Activated naive CD4-positive, alpha-beta T cell treated with anti-CD3 and anti-CD28 coated beads, Interleukin-2, amount 10 ng/mL, durations not matched to agents 7 days and 5 days (primary cell): ENCODE results near the gene SLC1A2.
"Not testable (repeated sequence)": the region's sequence is repeated elsewhere in the genome, so short reads cannot be mapped to it uniquely, and the experiment has no call there.

Experiments
- CTCF ChIA-PET: fragments of 350-600 bp; sonication (Branson Sonifier 250); formaldehyde crosslinking; loops from one replicate; lab custom pipeline; 2021; ENCODE audit warnings: antibody characterized with exemption; lab: Charles Lee
- DNase-seq: peaks from one replicate; pipeline ENCODE4 v3.0.0-alpha.2; 2020
- H3K27ac Mint-ChIP-seq: one replicate; pipeline ENCODE4 v1.8.0; 2021; ENCODE audit warnings: mild to moderate bottlenecking, moderate library complexity, mixed read lengths
- H3K27me3 Mint-ChIP-seq: one replicate; pipeline ENCODE4 v1.8.0; 2021; ENCODE audit warnings: mild to moderate bottlenecking, mixed read lengths
- H3K36me3 Mint-ChIP-seq: one replicate; pipeline ENCODE4 v1.8.0; 2021; ENCODE audit warnings: mixed read lengths
- H3K4me1 Mint-ChIP-seq: one replicate; pipeline ENCODE4 v1.8.0; 2021; ENCODE audit warnings: mixed read lengths
- H3K4me3 Mint-ChIP-seq: one replicate; pipeline ENCODE4 v1.8.0; 2021; ENCODE audit warnings: mild to moderate bottlenecking, moderate library complexity, mixed read lengths
- H3K9me3 Mint-ChIP-seq: one replicate; pipeline ENCODE4 v1.8.0; 2021; ENCODE audit warnings: mixed read lengths

Gene SLC1A2

DNA sequence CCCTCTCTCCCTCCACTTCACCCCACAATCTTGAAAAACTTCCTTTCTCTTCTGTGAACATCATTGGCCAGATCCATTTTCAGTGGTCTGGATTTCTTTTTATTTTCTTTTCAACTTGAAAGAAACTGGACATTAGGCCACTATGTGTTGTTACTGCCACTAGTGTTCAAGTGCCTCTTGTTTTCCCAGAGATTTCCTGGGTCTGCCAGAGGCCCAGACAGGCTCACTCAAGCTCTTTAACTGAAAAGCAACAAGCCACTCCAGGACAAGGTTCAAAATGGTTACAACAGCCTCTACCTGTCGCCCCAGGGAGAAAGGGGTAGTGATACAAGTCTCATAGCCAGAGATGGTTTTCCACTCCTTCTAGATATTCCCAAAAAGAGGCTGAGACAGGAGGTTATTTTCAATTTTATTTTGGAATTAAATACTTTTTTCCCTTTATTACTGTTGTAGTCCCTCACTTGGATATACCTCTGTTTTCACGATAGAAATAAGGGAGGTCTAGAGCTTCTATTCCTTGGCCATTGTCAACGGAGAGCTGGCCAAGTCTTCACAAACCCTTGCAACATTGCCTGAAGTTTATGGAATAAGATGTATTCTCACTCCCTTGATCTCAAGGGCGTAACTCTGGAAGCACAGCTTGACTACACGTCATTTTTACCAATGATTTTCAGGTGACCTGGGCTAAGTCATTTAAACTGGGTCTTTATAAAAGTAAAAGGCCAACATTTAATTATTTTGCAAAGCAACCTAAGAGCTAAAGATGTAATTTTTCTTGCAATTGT, 188.1 kb downstream of the SLC1A2 start:
- Mint-ChIP-seq H3K4me3 (no peak overlapping the region), H3K27me3 (no peaks in the 10 kb centered on the region), H3K9me3 (peaks cover 22% of the 10 kb centered on the region), H3K27ac (no peak overlapping the region), H3K4me1 (peaks cover 42% of the 10 kb centered on the region), H3K36me3 (peaks cover 86% of the 10 kb centered on the region)
- CTCF ChIA-PET = no interaction called here
- DNase-seq = no peak

GRCh38 chr11:35230388-35230787, 189.0 kb downstream of the SLC1A2 start:
- CTCF ChIA-PET = no interaction called here
- H3K9me3 Mint-ChIP-seq = peaks cover 21% of the 10 kb centered on the region
- H3K27ac Mint-ChIP-seq = no peak overlapping the region
- no peaks in the 10 kb centered on the region for H3K27me3 Mint-ChIP-seq
- DNase-seq = no peak
- no peak overlapping the region for H3K4me3 Mint-ChIP-seq
- peaks cover 34% of the 10 kb centered on the region for H3K4me1 Mint-ChIP-seq
- H3K36me3 Mint-ChIP-seq = peaks cover 93% of the 10 kb centered on the region

- Mint-ChIP-seq H3K4me1 (peaks cover 14% of the 10 kb centered on the region), H3K27me3 (no peaks in the 10 kb centered on the region), H3K27ac (no peak overlapping the region), H3K9me3 (peaks cover 5% of the 10 kb centered on the region), H3K36me3 (peaks cover 95% of the 10 kb centered on the region), H3K4me3 (no peak overlapping the region)
- CTCF ChIA-PET = no interaction called here
- DNase-seq = no peak
Measured at GRCh38 chr11:35228328-35228725, 191.0 kb downstream of the SLC1A2 start.

- DNase-seq = no peak
- Mint-ChIP-seq H3K4me3 (no peak overlapping the region), H3K27ac (peak overlapping the region; percentile 19), H3K9me3 (peaks cover 5% of the 10 kb centered on the region), H3K27me3 (no peaks in the 10 kb centered on the region), H3K36me3 (peaks cover 96% of the 10 kb centered on the region), H3K4me1 (peaks cover 10% of the 10 kb centered on the region)
- CTCF ChIA-PET = interaction anchor here (0.6 to 1.0 kb wide), 2 partner anchors 10 to 50 kb away, joined by 3 to 5 read pairs; no protein-coding TSS in a partner anchor
Measured at GRCh38 chr11:35227576-35228327, 191.6 kb downstream of the SLC1A2 start.

DNA sequence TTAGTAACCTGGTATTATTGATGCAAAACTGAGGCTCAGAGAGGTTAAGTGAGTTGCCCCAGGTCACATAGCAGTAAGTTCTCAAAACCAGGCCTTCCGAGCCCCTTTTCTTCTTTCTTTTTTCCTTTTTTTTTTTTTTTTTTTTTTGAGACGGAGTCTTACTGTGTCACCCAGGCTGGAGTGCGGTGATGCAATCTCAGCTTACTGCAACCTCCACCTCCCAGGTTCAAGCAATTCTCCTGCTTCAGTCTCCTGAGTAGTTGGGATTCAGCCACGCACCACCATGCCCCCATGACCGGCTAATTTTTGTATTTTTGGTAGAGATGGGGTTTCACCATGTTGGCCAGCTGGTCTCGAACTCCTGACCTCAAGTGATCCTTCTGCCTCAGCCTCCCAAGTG, 192.6 kb downstream of the SLC1A2 start:
- H3K4me1 Mint-ChIP-seq, CTCF ChIA-PET, DNase-seq, H3K27me3 Mint-ChIP-seq, H3K9me3 Mint-ChIP-seq, H3K4me3 Mint-ChIP-seq, H3K27ac Mint-ChIP-seq: not testable (repeated sequence)
- H3K36me3 Mint-ChIP-seq = peaks cover 92% of the 10 kb centered on the region

- Mint-ChIP-seq H3K9me3 (peaks cover 2% of the 10 kb centered on the region), H3K36me3 (peaks cover 91% of the 10 kb centered on the region), H3K27ac (no peak overlapping the region), H3K27me3 (no peaks in the 10 kb centered on the region), H3K4me1 (peaks cover 6% of the 10 kb centered on the region), H3K4me3 (no peak overlapping the region)
- CTCF ChIA-PET = interaction anchor here (0.6 kb wide), 1 partner anchor 43 kb away, joined by 3 read pairs; no protein-coding TSS in a partner anchor
- no peak for DNase-seq
Measured at GRCh38 chr11:35225946-35226520, 193.3 kb downstream of the SLC1A2 start.

- Mint-ChIP-seq H3K4me3 (no peak overlapping the region), H3K27me3 (no peaks in the 10 kb centered on the region), H3K36me3 (peaks cover 85% of the 10 kb centered on the region), H3K9me3 (no peaks in the 10 kb centered on the region), H3K4me1 (peaks cover 3% of the 10 kb centered on the region), H3K27ac (peak overlapping the region; percentile 3)
- DNase-seq = no peak
- CTCF ChIA-PET = interaction anchor here (1.5 kb wide), 1 partner anchor 81 kb away, joined by 4 read pairs; no protein-coding TSS in a partner anchor
Measured at GRCh38 chr11:35223991-35224390, 195.4 kb downstream of the SLC1A2 start.

DNA sequence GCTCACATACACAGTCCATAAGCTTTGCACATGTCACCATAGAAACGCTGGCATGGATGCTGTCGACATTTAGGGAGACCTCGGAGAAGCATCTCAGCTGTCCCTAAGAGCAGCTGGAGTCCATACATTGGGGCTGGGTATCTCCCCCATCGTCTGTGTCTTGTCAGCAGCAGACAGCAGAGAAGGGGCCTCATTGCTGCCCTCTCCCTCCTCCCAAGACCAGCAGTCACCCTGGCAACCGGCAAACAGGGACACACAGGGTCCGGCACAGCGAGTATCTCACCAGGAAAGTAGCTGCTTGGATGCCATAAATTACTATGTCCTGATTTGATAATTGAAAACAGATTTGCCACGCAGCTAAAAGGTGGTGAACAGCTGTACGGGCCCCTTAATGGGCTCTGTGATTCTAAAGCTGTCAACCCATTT, 196.0 kb downstream of the SLC1A2 start:
- Mint-ChIP-seq H3K9me3 (no peaks in the 10 kb centered on the region), H3K4me3 (no peak overlapping the region), H3K27me3 (no peaks in the 10 kb centered on the region), H3K27ac (no peak overlapping the region), H3K36me3 (peaks cover 85% of the 10 kb centered on the region), H3K4me1 (peaks cover 3% of the 10 kb centered on the region)
- CTCF ChIA-PET = interaction anchor here (1.2 kb wide), 1 partner anchor 51 kb away, joined by 3 read pairs; no protein-coding TSS in a partner anchor
- no peak for DNase-seq

GRCh38 chr11:35218956-35219355, 200.4 kb downstream of the SLC1A2 start:
- CTCF ChIA-PET = interaction anchor here (0.7 to 1.7 kb wide), 3 partner anchors 18 to 56 kb away, joined by 3 to 4 read pairs (median 3); no protein-coding TSS in a partner anchor
- Mint-ChIP-seq H3K27me3 (no peaks in the 10 kb centered on the region), H3K36me3 (peaks cover 83% of the 10 kb centered on the region), H3K4me3 (no peak overlapping the region), H3K27ac (no peak overlapping the region), H3K9me3 (no peaks in the 10 kb centered on the region), H3K4me1 (peaks cover 40% of the 10 kb centered on the region)
- DNase-seq = no peak

DNA sequence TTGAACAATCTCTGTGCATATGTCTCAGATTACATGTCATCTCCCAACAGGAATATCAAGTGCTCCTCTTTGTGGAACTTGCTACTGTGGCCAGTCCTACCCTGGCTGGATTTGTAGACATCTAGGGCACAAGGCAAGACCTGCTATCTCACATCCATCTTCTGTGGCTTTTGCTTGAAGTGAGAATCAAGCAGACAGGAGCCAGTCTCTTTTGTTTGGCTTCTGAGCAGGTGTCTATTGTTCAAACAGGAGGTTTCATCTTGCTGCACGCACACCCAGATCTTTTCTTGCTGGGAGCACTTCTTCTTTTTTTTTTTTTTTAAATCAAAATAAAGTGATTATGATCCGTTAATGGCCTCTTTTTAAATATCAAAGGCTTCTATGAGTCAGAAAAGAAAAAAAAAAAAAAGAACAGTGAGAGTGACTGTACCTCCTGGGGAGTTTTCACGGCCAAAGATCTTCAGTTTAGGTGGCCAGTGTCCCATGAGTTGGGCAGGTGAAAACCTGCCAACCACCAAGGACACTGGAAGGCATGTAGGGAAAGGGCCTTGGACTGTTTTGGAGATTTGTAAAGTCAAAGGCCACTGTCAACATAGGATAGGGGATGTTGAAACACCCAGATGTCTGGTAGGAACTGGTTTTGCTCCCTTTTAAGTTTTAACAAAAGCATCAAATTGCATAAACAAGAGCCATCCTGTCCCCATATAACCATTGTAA, 202.2 kb downstream of the SLC1A2 start:
- Mint-ChIP-seq H3K36me3 (peaks cover 82% of the 10 kb centered on the region), H3K27ac (peak overlapping the region; percentile 89), H3K4me1 (peaks cover 50% of the 10 kb centered on the region), H3K27me3 (no peaks in the 10 kb centered on the region), H3K4me3 (no peak overlapping the region), H3K9me3 (no peaks in the 10 kb centered on the region)
- CTCF ChIA-PET = no interaction called here
- DNase-seq = peak; percentile 49

- H3K4me1 Mint-ChIP-seq = peaks cover 50% of the 10 kb centered on the region
- no peak overlapping the region for H3K4me3 Mint-ChIP-seq
- no peaks in the 10 kb centered on the region for H3K27me3 Mint-ChIP-seq
- CTCF ChIA-PET = no interaction called here
- H3K36me3 Mint-ChIP-seq = peaks cover 84% of the 10 kb centered on the region
- H3K27ac Mint-ChIP-seq = peak overlapping the region; percentile 89
- DNase-seq = no peak
- no peaks in the 10 kb centered on the region for H3K9me3 Mint-ChIP-seq
Measured at GRCh38 chr11:35215945-35216344, 203.4 kb downstream of the SLC1A2 start.

GRCh38 chr11:35214792-35215193, 204.6 kb downstream of the SLC1A2 start:
- Mint-ChIP-seq H3K27me3 (no peaks in the 10 kb centered on the region), H3K27ac (peak overlapping the region; percentile 46), H3K36me3 (peaks cover 90% of the 10 kb centered on the region), H3K9me3 (peaks cover 9% of the 10 kb centered on the region), H3K4me3 (no peak overlapping the region), H3K4me1 (peaks cover 50% of the 10 kb centered on the region)
- CTCF ChIA-PET = no interaction called here
- DNase-seq = no peak

DNA sequence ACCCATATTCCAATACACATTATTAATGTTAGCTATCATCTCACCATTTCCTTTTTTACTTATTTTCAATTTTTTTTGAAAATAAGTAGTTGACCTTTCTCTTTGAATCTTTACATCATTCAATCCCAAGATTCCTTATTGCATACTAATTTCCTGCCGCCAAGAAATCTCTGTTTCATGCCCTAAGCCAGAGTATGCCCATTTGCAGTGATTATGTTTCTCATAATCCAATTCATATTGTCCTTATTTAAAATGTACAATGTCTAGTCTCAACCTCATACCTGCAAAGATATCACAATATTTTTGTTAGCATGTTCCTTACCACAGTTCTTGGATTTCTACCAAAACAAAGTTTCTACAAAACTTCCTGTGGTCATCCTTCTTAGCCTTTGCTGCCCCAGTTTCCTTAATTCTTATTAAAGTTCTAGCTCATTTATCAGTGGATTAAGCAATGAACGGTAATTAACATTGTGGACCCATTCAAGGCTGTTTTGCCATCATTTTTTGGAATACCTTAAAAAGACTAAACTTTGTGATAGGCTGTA, 205.1 kb downstream of the SLC1A2 start:
- DNase-seq = no peak
- Mint-ChIP-seq H3K27ac (peak overlapping the region; percentile 46), H3K27me3 (no peaks in the 10 kb centered on the region), H3K9me3 (peaks cover 14% of the 10 kb centered on the region), H3K36me3 (peaks cover 90% of the 10 kb centered on the region), H3K4me3 (no peak overlapping the region), H3K4me1 (peaks cover 50% of the 10 kb centered on the region)
- CTCF ChIA-PET = interaction anchor here (0.6 kb wide), 1 partner anchor 280 kb away, joined by 3 read pairs; no protein-coding TSS in a partner anchor
